Myocyte (in vitro differentiated cells): ENCODE results near the gene PDLIM5. TPM values are rescaled to one million over a fixed set of nuclear protein-coding genes. Genes with fewer than 3 reads are reported as not detected.
"Not testable (repeated sequence)": the region's sequence is repeated elsewhere in the genome, so short reads cannot be mapped to it uniquely, and the experiment has no call there.

Experiments used
- DNase-seq: peaks from one replicate; pipeline ENCODE4 v3.0.0-alpha.2; 2012; ENCODE audit warnings: low read depth
- total RNA-seq: library from RNA; depleted of rRNA; stranded (reverse); fragments of >200 nt; gene quantifications from 2 replicates; pipeline ENCODE4 v1.2.3, GENCODE V29; 2014

The PDLIM5 gene
- total RNA-seq, 1 donor from 2014 or later: 170 TPM

DNA sequence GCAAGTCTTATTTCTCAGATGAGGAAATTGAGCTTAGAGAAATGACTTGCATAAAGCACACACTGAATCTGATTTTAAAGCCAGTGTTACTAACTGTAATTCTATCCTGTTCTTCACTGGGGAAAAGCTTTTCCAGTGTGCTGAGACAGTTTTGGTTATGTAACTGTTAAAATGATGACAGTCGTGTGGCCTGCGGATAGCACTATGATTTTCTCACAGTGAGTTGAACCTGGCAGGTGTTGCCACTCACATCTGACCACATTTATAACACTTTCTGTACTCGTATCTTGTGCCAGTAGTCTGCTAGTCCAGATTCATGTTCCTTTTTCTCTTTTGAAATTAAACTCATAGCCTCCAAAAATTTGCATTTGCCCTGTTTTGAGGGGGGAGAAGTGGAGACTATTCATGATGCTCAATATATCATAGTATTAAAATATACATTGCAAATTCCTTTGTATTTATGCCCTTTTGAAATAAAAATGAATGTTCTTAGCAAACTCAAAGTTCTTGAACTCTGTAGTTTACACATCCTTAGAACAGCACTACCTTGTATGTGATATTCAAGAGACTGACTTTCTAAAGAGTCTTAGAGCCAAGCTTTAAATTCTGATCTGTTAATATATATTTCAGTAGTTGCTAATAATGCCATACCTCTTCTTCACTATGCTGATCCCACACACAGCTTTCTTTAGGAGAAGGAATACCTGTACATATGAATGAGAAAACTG is 132.3 kb downstream of the PDLIM5 start:
- peak; percentile 27 for DNase-seq

GRCh38 chr4:94588896-94589693 is 137.4 kb downstream of the PDLIM5 start:
- no peak for DNase-seq

- no peak for DNase-seq
Measured at GRCh38 chr4:94590493-94590892, 138.8 kb downstream of the PDLIM5 start.

DNA sequence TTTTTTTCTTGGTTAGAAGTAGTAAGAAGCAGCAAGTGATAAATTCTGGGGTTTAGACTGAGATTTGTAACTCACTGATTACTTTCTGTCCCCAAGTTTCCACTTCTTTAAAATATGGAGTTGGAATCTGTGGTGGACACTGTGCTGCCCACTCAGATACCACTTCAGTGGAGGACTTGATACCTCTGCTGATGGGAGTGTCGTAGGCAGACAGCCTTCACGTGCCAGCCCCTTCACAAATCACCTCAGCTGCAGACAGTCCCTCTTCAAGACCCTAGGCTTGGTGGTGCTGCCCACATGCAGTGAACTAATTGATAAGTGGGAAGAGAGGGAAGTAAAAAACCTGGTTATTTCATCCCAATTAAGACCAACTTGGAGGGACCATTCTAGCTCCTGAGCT is 139.5 kb downstream of the PDLIM5 start:
- DNase-seq: no peak

GRCh38 chr4:94595013-94595412 is 143.3 kb downstream of the PDLIM5 start:
- no peak for DNase-seq

GRCh38 chr4:94595880-94596483 is 144.2 kb downstream of the PDLIM5 start:
- peak; percentile 50 for DNase-seq

GRCh38 chr4:94598758-94599157 is 147.0 kb downstream of the PDLIM5 start:
- no peak for DNase-seq

GRCh38 chr4:94603170-94603747 is 151.5 kb downstream of the PDLIM5 start:
- peak; percentile 38 for DNase-seq

DNA sequence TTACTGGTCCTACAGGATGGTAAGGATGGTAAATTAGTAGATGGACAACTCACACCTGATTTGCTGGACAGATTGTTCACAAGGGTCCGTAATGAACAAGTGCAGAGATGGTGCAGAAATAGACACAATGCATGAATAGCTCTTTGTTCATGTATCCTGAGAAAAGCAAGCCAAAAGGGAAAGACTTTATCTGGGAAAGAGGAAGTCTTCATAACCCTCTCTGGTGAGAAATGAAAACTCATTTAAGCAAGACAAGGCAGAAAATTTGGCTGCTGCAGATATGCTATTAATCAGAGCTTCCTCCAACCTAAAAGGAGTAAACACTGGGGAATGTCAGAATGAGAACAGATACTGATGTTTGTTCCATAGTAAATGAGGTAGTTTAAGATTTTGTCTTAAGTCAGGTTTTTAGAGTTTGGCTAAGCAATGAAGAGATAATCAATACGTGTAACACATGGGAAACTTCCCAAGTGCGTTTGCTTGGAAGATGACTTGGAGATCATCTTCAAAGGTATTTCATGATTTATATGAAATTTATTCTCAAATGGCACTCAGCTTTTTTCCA is 153.6 kb downstream of the PDLIM5 start:
- no peak for DNase-seq

GRCh38 chr4:94610145-94610544 is 158.4 kb downstream of the PDLIM5 start:
- DNase-seq: no peak

DNA sequence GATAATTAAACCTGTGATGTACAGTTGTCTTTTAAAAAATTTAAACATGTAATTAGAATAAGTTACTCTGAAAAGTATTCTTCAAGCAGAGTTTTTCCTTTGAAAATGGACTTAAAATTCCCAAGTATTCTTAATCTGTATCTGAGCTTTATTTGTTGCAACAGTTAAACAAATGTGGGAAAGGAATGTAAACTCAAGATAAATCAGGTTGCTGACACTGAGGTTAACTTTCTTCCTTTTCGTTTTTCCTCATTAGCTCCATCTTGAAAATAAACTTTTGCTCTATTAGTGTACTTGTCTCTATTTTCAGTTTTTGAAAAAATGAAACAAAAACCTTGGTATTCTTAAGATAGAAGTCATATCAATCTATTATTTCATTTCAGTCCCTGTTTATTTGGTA is 161.5 kb downstream of the PDLIM5 start:
- no peak for DNase-seq

GRCh38 chr4:94615451-94615850 is 163.7 kb downstream of the PDLIM5 start:
- DNase-seq: no peak

GRCh38 chr4:94621491-94622080 is 169.8 kb downstream of the PDLIM5 start:
- peak; percentile 48 for DNase-seq

DNA sequence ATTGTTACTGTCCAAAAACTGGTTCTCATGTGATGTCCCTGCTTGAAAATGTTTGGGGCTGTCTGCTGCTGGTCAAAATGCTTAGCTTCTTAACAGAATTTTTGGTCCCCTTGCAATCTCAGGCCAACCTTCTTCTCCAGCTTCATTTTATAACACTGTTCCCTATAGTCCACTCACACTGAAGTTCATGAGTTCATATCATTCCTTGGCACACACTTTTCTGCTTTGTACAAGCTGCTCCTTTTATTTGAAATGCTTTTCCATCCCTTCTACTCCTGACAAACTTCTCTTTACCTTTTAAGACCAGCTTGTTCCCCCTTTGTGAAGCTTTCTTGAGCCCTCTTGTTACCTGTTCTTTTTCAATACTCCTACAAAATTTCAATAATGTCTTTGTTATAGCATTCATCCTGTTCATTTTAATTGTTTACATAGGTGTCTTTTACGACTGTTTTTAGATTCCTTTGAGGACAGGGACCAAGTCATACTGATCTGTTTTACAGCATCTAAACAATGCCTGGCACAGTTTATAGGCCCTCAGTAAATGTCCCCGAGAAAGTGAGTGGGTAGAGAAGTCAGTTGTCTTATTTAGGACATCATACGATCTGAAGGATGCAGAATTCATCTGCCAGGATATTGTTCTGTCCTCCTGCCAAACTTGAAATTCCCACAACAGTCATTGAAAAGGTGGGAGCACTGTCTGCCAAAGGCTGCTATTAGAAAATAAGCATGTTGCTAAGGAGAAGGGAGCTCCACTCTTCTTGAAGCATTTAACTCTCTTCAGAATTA is 171.6 kb downstream of the PDLIM5 start:
- no peak for DNase-seq

DNA sequence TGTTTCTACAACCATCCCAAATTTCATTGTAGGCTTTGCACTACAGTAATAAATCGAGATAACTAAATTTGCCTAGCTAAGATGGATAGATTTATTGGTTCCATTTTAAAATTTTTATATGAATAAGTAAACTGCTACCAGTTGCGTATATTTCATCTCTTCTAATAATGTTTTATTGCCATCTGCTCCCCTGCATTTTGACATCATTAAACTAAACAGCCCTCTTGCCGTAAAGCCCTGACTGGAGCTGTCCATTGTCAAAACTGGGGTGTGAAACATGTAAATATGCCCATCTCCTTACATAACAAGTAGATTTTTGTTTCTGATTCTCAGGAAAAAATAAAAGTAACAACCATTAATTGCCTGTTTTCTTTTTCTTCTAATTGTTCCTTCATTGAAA is 175.2 kb downstream of the PDLIM5 start:
- no peak for DNase-seq

DNA sequence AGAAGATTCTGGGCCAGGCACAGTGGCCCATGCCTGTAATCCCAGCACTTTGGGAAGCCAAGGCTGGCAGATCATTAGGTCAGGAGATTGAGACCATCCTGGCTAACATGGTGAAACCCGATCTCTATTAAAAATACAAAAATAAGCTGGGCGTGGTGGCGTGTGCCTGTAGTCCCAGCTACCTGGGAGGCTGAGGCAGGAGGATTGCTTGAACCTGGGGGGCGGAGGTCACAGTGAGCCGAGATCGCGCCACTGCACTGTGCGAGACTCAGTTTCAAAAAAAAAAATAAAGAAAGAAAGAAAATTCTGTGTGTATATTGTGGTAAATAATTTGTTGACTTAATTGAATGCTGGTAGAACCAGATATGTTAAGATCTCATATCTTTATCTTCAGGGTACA is 177.3 kb downstream of the PDLIM5 start:
- DNase-seq: not testable (repeated sequence)

DNA sequence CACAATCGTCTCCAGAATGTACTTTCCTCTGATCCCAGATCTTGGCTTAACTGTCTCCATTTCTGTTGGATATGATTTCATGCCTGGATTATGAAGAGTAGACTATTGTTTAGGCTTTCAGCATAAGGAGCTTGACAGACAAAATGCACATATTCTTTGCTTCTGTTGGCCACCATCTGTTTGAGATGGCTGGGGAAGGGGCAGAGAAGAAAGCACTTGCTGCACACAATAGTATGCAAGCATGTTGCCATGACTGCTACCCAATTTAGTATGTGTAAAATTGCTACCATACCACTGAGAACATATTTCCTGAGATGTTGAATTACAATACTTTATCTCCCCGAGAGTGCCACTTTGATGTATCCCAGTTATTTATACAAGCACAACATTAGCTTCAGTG is 178.1 kb downstream of the PDLIM5 start:
- no peak for DNase-seq

- DNase-seq: no peak
Measured at GRCh38 chr4:94634271-94634670, 182.5 kb downstream of the PDLIM5 start.

GRCh38 chr4:94635177-94635576 is 183.4 kb downstream of the PDLIM5 start:
- DNase-seq: no peak

GRCh38 chr4:94636004-94636403 is 184.3 kb downstream of the PDLIM5 start:
- no peak for DNase-seq
